ENCODE results near the gene ZBTB42. TPM values are rescaled to one million over a fixed set of nuclear protein-coding genes. Genes with fewer than 3 reads are reported as not detected.

ZBTB42 gene
- total RNA-seq, 1 experiment from 2014 or later: 6.1 TPM

DNA sequence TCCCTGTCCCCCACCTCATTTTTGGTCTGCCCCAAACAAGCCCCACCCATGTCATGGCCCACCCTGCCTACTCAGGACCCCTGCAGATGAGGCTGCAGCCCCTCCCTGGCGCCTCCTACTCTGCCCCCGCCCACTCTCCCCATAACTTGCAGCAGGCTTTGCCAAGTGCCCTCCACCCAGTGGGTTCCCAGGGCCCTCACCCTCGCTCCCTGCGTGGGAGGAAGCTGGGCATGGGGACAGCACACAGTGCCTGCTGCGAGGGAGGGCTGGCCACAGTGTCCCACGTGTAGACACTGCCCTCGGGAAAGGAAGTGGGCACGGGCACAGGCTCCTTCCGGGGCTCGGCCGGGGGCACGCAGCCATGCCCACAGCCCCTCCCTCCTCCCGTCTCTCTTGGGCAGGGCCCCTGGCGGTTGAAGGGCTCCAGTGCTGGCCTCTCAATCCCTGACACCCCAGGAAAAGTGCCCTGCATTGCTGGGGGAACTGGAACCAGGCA is 14.8 kb upstream of the ZBTB42 start:
- no peak overlapping the region for H2BK15ac ChIP-seq (ENCODE audit: low read depth, low read length)
- H3K27me3 ChIP-seq (ENCODE audit: insufficient read depth, low read length): no peaks in the 10 kb centered on the region
- Mint-ChIP-seq H3K9me3 (no peaks in the 10 kb centered on the region), H3K4me1 (no peaks in the 10 kb centered on the region), H3K27ac (no peak overlapping the region; a peak in 1 of 7 replicates), H3K27me3 (ENCODE audit: low read depth) (no peaks in the 10 kb centered on the region), H3K36me3 (ENCODE audit: insufficient read depth in 1 of 3, low read depth in 3 of 3) (peaks cover 0 to 14% (median 9%) of the 10 kb centered on the region in 3 experiments; a peak in 5 of 7 replicates), H3K4me3 (no peak overlapping the region)
- no peaks in the 10 kb centered on the region for H3K79me1 ChIP-seq (ENCODE audit: insufficient read depth, low read depth, low read length, poor library complexity, severe bottlenecking)
- no peak overlapping the region for H2BK5ac ChIP-seq (ENCODE audit: insufficient read length, low read length)
- no peak for DNase-seq
- H3K4me1 ChIP-seq (ENCODE audit: insufficient read depth, low read length): no peaks in the 10 kb centered on the region
- H4K91ac ChIP-seq (ENCODE audit: insufficient read length, low read depth, low read length): no peak overlapping the region
- WGBS (ENCODE audit: extremely low coverage, insufficient read length, low lambda C conversion rate): no CpG with 5 or more reads among the region's 14 CpGs
- no peak overlapping the region; the same call in 1 of the 2 replicates for H3K14ac ChIP-seq (ENCODE audit: insufficient read depth, low read length)
- no peak overlapping the region for H2AFZ ChIP-seq (ENCODE audit: low read length)
- H3K56ac ChIP-seq (ENCODE audit: insufficient read length, low read depth, low read length): no peak overlapping the region
- H4K20me1 ChIP-seq (ENCODE audit: control insufficient read depth, insufficient read depth, insufficient read length): no peaks in the 10 kb centered on the region
- H3K79me2 ChIP-seq (ENCODE audit: insufficient read depth, low read length): no peaks in the 10 kb centered on the region; the same call in 1 of the 2 replicates
- TF ChIP-seq, protein P1, sequence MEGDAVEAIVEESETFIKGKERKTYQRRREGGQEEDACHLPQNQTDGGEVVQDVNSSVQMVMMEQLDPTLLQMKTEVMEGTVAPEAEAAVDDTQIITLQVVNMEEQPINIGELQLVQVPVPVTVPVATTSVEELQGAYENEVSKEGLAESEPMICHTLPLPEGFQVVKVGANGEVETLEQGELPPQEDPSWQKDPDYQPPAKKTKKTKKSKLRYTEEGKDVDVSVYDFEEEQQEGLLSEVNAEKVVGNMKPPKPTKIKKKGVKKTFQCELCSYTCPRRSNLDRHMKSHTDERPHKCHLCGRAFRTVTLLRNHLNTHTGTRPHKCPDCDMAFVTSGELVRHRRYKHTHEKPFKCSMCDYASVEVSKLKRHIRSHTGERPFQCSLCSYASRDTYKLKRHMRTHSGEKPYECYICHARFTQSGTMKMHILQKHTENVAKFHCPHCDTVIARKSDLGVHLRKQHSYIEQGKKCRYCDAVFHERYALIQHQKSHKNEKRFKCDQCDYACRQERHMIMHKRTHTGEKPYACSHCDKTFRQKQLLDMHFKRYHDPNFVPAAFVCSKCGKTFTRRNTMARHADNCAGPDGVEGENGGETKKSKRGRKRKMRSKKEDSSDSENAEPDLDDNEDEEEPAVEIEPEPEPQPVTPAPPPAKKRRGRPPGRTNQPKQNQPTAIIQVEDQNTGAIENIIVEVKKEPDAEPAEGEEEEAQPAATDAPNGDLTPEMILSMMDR (conservative IDR thresholded peaks at IDR 0.05): no peak
- H2AK5ac ChIP-seq (ENCODE audit: insufficient read length, low read length): no peak overlapping the region
- no peak overlapping the region for H3K4ac ChIP-seq (ENCODE audit: low read depth, low read length)
- H3K18ac ChIP-seq (ENCODE audit: insufficient read length, low read depth, low read length): no peak overlapping the region
- H3K23ac ChIP-seq (ENCODE audit: insufficient read length, low read depth, low read length): no peak overlapping the region
- no peak overlapping the region for H4K5ac ChIP-seq (ENCODE audit: insufficient read length, low read depth, low read length)
- no peak overlapping the region for H2BK20ac ChIP-seq (ENCODE audit: low read depth, low read length, poor library complexity, severe bottlenecking)
- no peak overlapping the region for H3K27ac ChIP-seq (ENCODE audit: insufficient read length, low read depth, low read length)
- no peak overlapping the region for H3K9ac ChIP-seq (ENCODE audit: extremely low read depth, insufficient read length, low read length)
- no peak overlapping the region for H2BK120ac ChIP-seq (ENCODE audit: low read depth, low read length, poor library complexity, severe bottlenecking)
- H3K23me2 ChIP-seq (ENCODE audit: insufficient read length, low read depth, low read length, poor library complexity, severe bottlenecking): no peaks in the 10 kb centered on the region
- no peak overlapping the region for H3K4me2 ChIP-seq (ENCODE audit: insufficient read depth, insufficient read length, low read length)
- no peak overlapping the region for H3T11ph ChIP-seq (ENCODE audit: low read length)
- no peak overlapping the region for H2BK12ac ChIP-seq (ENCODE audit: insufficient read length, low read depth, low read length)
- H4K8ac ChIP-seq (replicated peaks; ENCODE audit: insufficient read length, low read depth, low read length): no peak overlapping the region
- no peaks in the 10 kb centered on the region for H3K9me3 ChIP-seq (ENCODE audit: control insufficient read depth, low read depth, low read length)
